ENCODE data around the gene NEDD4L. TPM values are rescaled to one million over a fixed set of nuclear protein-coding genes. Genes with fewer than 3 reads are reported as not detected.

Gene NEDD4L
- total RNA-seq, 6 experiments from 2014 or later: 11.2 to 28.1 (median 15.7) TPM

GRCh38 chr18:58367425-58368140 lies 323.6 kb downstream of the NEDD4L start:
- no peaks in the 10 kb centered on the region; the same call in 1 of the 2 replicates for H3K27me3 Mint-ChIP-seq (ENCODE audit: insufficient read depth)
- peaks cover 18% of the 10 kb centered on the region for H3K36me3 Mint-ChIP-seq (ENCODE audit: low read depth)
- H3K27ac Mint-ChIP-seq: no peak overlapping the region
- no peak for DNase-seq
- H3K4me3 Mint-ChIP-seq: no peak overlapping the region
- H3K9me3 Mint-ChIP-seq: no peaks in the 10 kb centered on the region
- peaks cover 35% of the 10 kb centered on the region for H3K4me1 Mint-ChIP-seq (ENCODE audit: low read depth)
- TF ChIP-seq CTCF (IDR thresholded peaks at IDR 0.05): no peak

GRCh38 chr18:58369616-58370015 lies 325.6 kb downstream of the NEDD4L start:
- Mint-ChIP-seq H3K4me3 (no peak overlapping the region), H3K9me3 (no peaks in the 10 kb centered on the region), H3K27me3 (ENCODE audit: insufficient read depth) (peaks cover 4% of the 10 kb centered on the region), H3K27ac (no peak overlapping the region), H3K4me1 (ENCODE audit: low read depth) (peaks cover 14% of the 10 kb centered on the region), H3K36me3 (ENCODE audit: low read depth) (peaks cover 25% of the 10 kb centered on the region)
- no peak for DNase-seq
- TF ChIP-seq CTCF (IDR thresholded peaks at IDR 0.05): no peak

GRCh38 chr18:58370038-58370580 lies 326.1 kb downstream of the NEDD4L start:
- H3K9me3 Mint-ChIP-seq: no peaks in the 10 kb centered on the region
- H3K27ac Mint-ChIP-seq: no peak overlapping the region
- no peak for TF ChIP-seq CTCF (IDR thresholded peaks at IDR 0.05)
- DNase-seq: no peak
- peaks cover 30% of the 10 kb centered on the region for H3K36me3 Mint-ChIP-seq (ENCODE audit: low read depth)
- H3K4me3 Mint-ChIP-seq: no peak overlapping the region
- H3K4me1 Mint-ChIP-seq (ENCODE audit: low read depth): peaks cover 9% of the 10 kb centered on the region
- peaks cover 4% of the 10 kb centered on the region for H3K27me3 Mint-ChIP-seq (ENCODE audit: insufficient read depth)

GRCh38 chr18:58370612-58371011 lies 326.6 kb downstream of the NEDD4L start:
- H3K9me3 Mint-ChIP-seq: no peaks in the 10 kb centered on the region
- H3K36me3 Mint-ChIP-seq (ENCODE audit: low read depth): peaks cover 35% of the 10 kb centered on the region

GRCh38 chr18:58373481-58373880 lies 329.5 kb downstream of the NEDD4L start:
- no peaks in the 10 kb centered on the region for H3K9me3 Mint-ChIP-seq
- DNase-seq: no peak
- no peak overlapping the region for H3K27ac Mint-ChIP-seq
- peaks cover 18% of the 10 kb centered on the region for H3K4me1 Mint-ChIP-seq (ENCODE audit: low read depth)
- H3K36me3 Mint-ChIP-seq (ENCODE audit: low read depth): peaks cover 44% of the 10 kb centered on the region
- H3K27me3 Mint-ChIP-seq (ENCODE audit: insufficient read depth): peaks cover 4% of the 10 kb centered on the region
- H3K4me3 Mint-ChIP-seq: no peak overlapping the region
- TF ChIP-seq CTCF (IDR thresholded peaks at IDR 0.05): no peak

More at GRCh38 chr18:58370612-58371011, 326.6 kb downstream of the NEDD4L start:
- Mint-ChIP-seq H3K27me3 (ENCODE audit: insufficient read depth) (peaks cover 4% of the 10 kb centered on the region), H3K4me1 (ENCODE audit: low read depth) (peaks cover 7% of the 10 kb centered on the region), H3K27ac (no peak overlapping the region), H3K4me3 (no peak overlapping the region)
- no peak for DNase-seq
- TF ChIP-seq CTCF (IDR thresholded peaks at IDR 0.05): no peak
